RPMI7951 (cell line): ENCODE measurements around the gene RAB27A. TPM values are rescaled to one million over a fixed set of nuclear protein-coding genes. Genes with fewer than 3 reads are reported as not detected.
A peak's percentile ranks its signal among the peaks of the same experiment; 100 is the strongest.

ENCODE experiments used
- DNase-seq: peaks from one replicate; pipeline ENCODE4 v3.0.0-alpha.2; 2012; ENCODE audit warnings: low read depth
- total RNA-seq: library from RNA; depleted of rRNA; stranded (reverse); fragments of >200 nt; shearing (Covaris generic); gene quantifications from 2 replicates; pipeline ENCODE4 v1.2.3, GENCODE V29; 2014

The RAB27A gene
- total RNA-seq, 1 experiment from 2014 or later, result 17.8 TPM

- peak; percentile 96 for DNase-seq
These were observed 7.3 kb downstream of the RAB27A start for GRCh38 chr15:55282284-55282833.

GRCh38 chr15:55281517-55282228, 7.9 kb downstream of the RAB27A start:
- DNase-seq, result no peak

- DNase-seq, result peak; percentile 64
These were observed 9.0 kb downstream of the RAB27A start for GRCh38 chr15:55280589-55280988.

GRCh38 chr15:55279746-55280351, 9.8 kb downstream of the RAB27A start:
- peak; percentile 98 for DNase-seq

GRCh38 chr15:55279100-55279745, 10.4 kb downstream of the RAB27A start:
- no peak for DNase-seq

GRCh38 chr15:55277715-55278114, 11.9 kb downstream of the RAB27A start:
- no peak for DNase-seq

GRCh38 chr15:55277116-55277564, 12.5 kb downstream of the RAB27A start:
- DNase-seq, result no peak

- no peak for DNase-seq
These were observed 13.3 kb downstream of the RAB27A start for GRCh38 chr15:55276324-55276723.

GRCh38 chr15:55270291-55270690, 19.3 kb downstream of the RAB27A start:
- peak; percentile 65 for DNase-seq

- DNase-seq, result no peak
These were observed 21.4 kb downstream of the RAB27A start for GRCh38 chr15:55268176-55268695.

GRCh38 chr15:55267401-55268175, 22.0 kb downstream of the RAB27A start:
- DNase-seq, result peak; percentile 75

- no peak for DNase-seq
These were observed 23.1 kb downstream of the RAB27A start for GRCh38 chr15:55266547-55266946.

- DNase-seq, result no peak
These were observed 29.0 kb downstream of the RAB27A start for GRCh38 chr15:55260562-55261131.

GRCh38 chr15:55257938-55258337, 31.7 kb downstream of the RAB27A start:
- no peak for DNase-seq

- DNase-seq, result no peak
These were observed 32.5 kb downstream of the RAB27A start for GRCh38 chr15:55257012-55257670.

GRCh38 chr15:55256281-55257011, 33.2 kb downstream of the RAB27A start:
- no peak for DNase-seq

GRCh38 chr15:55255714-55256113, 33.9 kb downstream of the RAB27A start:
- no peak for DNase-seq

- DNase-seq, result no peak
These were observed 34.5 kb downstream of the RAB27A start for GRCh38 chr15:55254916-55255679.

GRCh38 chr15:55253580-55253979, 36.0 kb downstream of the RAB27A start:
- DNase-seq, result peak; percentile 80
